Fibroblast of upper back skin (primary cell): Measurements from ENCODE around the gene LNX1.

Experiments
- DNase-seq: peaks from one replicate; pipeline ENCODE4 v3.0.0-alpha.2; 2013

Gene LNX1

GRCh38 chr4:53598901-53599300 is 7.6 kb upstream of the LNX1 start:
- DNase-seq, result peak; percentile 29

GRCh38 chr4:53598483-53598882 is 7.2 kb upstream of the LNX1 start:
- DNase-seq, result no peak

GRCh38 chr4:53596901-53597300 is 5.6 kb upstream of the LNX1 start:
- no peak for DNase-seq

- DNase-seq, result no peak
Measured at GRCh38 chr4:53595834-53596233, 4.5 kb upstream of the LNX1 start.

GRCh38 chr4:53595204-53595603 is 3.9 kb upstream of the LNX1 start:
- no peak for DNase-seq

- no peak for DNase-seq
Measured at GRCh38 chr4:53593765-53594164, 2.5 kb upstream of the LNX1 start.

GRCh38 chr4:53592686-53593501 is 1.6 kb upstream of the LNX1 start:
- DNase-seq, result no peak

- no peak for DNase-seq
Measured at GRCh38 chr4:53592122-53592521, 836 bp upstream of the LNX1 start.

- no peak for DNase-seq
Measured at GRCh38 chr4:53590187-53590586, 1.1 kb downstream of the LNX1 start.

GRCh38 chr4:53589511-53589910 is 1.8 kb downstream of the LNX1 start:
- no peak for DNase-seq

GRCh38 chr4:53587135-53587534 is 4.2 kb downstream of the LNX1 start:
- DNase-seq, result no peak

- peak; percentile 98 for DNase-seq
Measured at GRCh38 chr4:53586121-53586816, 5.0 kb downstream of the LNX1 start.

- no peak for DNase-seq
Measured at GRCh38 chr4:53584658-53585057, 6.6 kb downstream of the LNX1 start.

GRCh38 chr4:53583513-53583912 is 7.8 kb downstream of the LNX1 start:
- DNase-seq, result peak; percentile 65

GRCh38 chr4:53582194-53582593 is 9.1 kb downstream of the LNX1 start:
- no peak for DNase-seq

- no peak for DNase-seq
Measured at GRCh38 chr4:53580274-53580673, 11.0 kb downstream of the LNX1 start.

- DNase-seq, result no peak
Measured at GRCh38 chr4:53579826-53580225, 11.5 kb downstream of the LNX1 start.

- no peak for DNase-seq
Measured at GRCh38 chr4:53576676-53577372, 14.5 kb downstream of the LNX1 start.

- DNase-seq, result no peak
Measured at GRCh38 chr4:53576071-53576617, 15.1 kb downstream of the LNX1 start.

- no peak for DNase-seq
Measured at GRCh38 chr4:53575552-53575951, 15.7 kb downstream of the LNX1 start.

GRCh38 chr4:53574528-53574927 is 16.8 kb downstream of the LNX1 start:
- DNase-seq, result no peak

- DNase-seq, result peak; percentile 46
Measured at GRCh38 chr4:53573696-53574095, 17.6 kb downstream of the LNX1 start.

- DNase-seq, result no peak
Measured at GRCh38 chr4:53572600-53572994, 18.7 kb downstream of the LNX1 start.
